ENCODE data around the gene SMARCC1.
A peak's percentile ranks its signal among the peaks of the same experiment; 100 is the strongest.

SMARCC1 gene

DNA sequence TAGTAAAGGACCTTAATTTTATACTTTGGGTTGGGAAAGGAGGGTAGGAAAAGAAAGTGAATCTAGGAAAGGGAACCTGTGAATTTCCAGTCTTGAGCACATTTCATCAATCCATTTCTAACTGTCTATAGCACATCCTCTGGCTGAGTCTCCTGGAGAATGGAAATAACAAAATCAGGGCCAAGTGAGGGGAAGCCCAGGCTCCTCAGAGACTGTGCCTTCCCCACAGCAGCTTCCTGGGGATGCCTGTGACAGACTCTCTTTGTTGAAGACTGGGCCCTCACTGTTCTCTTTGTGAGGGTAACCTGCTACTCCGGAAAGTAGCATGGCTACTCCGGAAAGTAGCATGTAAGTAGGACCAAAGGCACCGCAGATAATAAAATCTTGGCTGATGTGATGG lies 180.4 kb downstream of the SMARCC1 start:
- CTCF ChIA-PET: interaction anchor here (0.7 kb wide), 1 partner anchor 596 kb away, joined by 3 read pairs; no protein-coding TSS in a partner anchor
- Histone ChIP-seq H3K4me3 (ENCODE audit: low read depth, low read length) (no peak overlapping the region), H3K4me1 (ENCODE audit: control insufficient read depth, insufficient read depth, low read length) (no peaks in the 10 kb centered on the region; the same call in 1 of the 2 replicates), H3K27ac (ENCODE audit: extremely low read depth, low read depth, low read length) (no peak overlapping the region), H3K36me3 (ENCODE audit: control insufficient read depth in 2 of 2, insufficient read depth in 1 of 2, low read length in 2 of 2) (peaks cover 3 to 71% of the 10 kb centered on the region in 2 experiments; a peak in 2 of 3 replicates), H3K9me3 (ENCODE audit: control insufficient read depth, insufficient read depth, low read depth, low read length) (no peaks in the 10 kb centered on the region)
- TF ChIP-seq ZBTB49 (tag by site-specific recombination; IDR thresholded peaks at IDR 0.05; ENCODE audit: low read depth) (no peak), ZNF776 (tag by site-specific recombination; IDR thresholded peaks at IDR 0.05; ENCODE audit: borderline replicate concordance) (no peak), KLF10 (tag by site-specific recombination; IDR thresholded peaks at IDR 0.05) (no peak), ZNF274 (IDR thresholded peaks at IDR 0.05; ENCODE audit: low read length) (no peak), ZNF274 (tag by site-specific recombination; IDR thresholded peaks at IDR 0.05; ENCODE audit: borderline replicate concordance) (no peak), RBAK (tag by site-specific recombination; IDR thresholded peaks at IDR 0.05) (no peak), MYNN (tag by site-specific recombination; IDR thresholded peaks at IDR 0.05; ENCODE audit: borderline replicate concordance) (no peak), ZNF426 (tag by site-specific recombination; IDR thresholded peaks at IDR 0.05) (no peak), ZNF791 (tag by site-specific recombination; IDR thresholded peaks at IDR 0.05) (no peak), ZNF521 (tag by site-specific recombination; IDR thresholded peaks at IDR 0.05) (no peak), GLI4 (tag by site-specific recombination; IDR thresholded peaks at IDR 0.05) (no peak), ZNF248 (tag by site-specific recombination; IDR thresholded peaks at IDR 0.05) (no peak), ZNF404 (tag by site-specific recombination; IDR thresholded peaks at IDR 0.05) (no peak), EGR2 (tag by site-specific recombination; IDR thresholded peaks at IDR 0.05; ENCODE audit: low read depth) (no peak), ZNF660 (tag by site-specific recombination; IDR thresholded peaks at IDR 0.05) (no peak)
- TF ChIP-seq, protein P1, sequence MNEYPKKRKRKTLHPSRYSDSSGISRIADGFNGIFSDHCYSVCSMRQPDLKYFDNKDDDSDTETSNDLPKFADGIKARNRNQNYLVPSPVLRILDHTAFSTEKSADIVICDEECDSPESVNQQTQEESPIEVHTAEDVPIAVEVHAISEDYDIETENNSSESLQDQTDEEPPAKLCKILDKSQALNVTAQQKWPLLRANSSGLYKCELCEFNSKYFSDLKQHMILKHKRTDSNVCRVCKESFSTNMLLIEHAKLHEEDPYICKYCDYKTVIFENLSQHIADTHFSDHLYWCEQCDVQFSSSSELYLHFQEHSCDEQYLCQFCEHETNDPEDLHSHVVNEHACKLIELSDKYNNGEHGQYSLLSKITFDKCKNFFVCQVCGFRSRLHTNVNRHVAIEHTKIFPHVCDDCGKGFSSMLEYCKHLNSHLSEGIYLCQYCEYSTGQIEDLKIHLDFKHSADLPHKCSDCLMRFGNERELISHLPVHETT (tag by site-specific recombination; IDR thresholded peaks at IDR 0.05): no peak
- POLR2A ChIA-PET: interaction anchor here (0.6 kb wide), 1 partner anchor 462 kb away, joined by 3 read pairs; no protein-coding TSS in a partner anchor

GRCh38 chr3:47594792-47595191 lies 186.9 kb downstream of the SMARCC1 start:
- Histone ChIP-seq H3K27ac (ENCODE audit: extremely low read depth, low read depth, low read length) (no peak overlapping the region), H3K4me1 (ENCODE audit: control insufficient read depth, insufficient read depth, low read length) (no peaks in the 10 kb centered on the region), H3K9me3 (ENCODE audit: control insufficient read depth, insufficient read depth, low read depth, low read length) (no peaks in the 10 kb centered on the region), H3K36me3 (ENCODE audit: control insufficient read depth in 2 of 2, insufficient read depth in 1 of 2, low read length in 2 of 2) (peaks cover 6 to 55% of the 10 kb centered on the region in 2 experiments; a peak in 2 of 3 replicates), H3K4me3 (ENCODE audit: low read depth, low read length) (no peak overlapping the region)
- CTCF ChIA-PET: no interaction called here
- POLR2A ChIA-PET: no interaction called here
- no peak for TF ChIP-seq REST (tag by site-specific recombination; IDR thresholded peaks at IDR 0.05)
- peak; percentile 41; the same call in 1 of the 2 replicates for TF ChIP-seq ZIC2 (tag by site-specific recombination; IDR thresholded peaks at IDR 0.05)
